ENCODE measurements around the gene TRAPPC13.
"Not testable (repeated sequence)": the region's sequence is repeated elsewhere in the genome, so short reads cannot be mapped to it uniquely, and the experiment has no call there.

TRAPPC13 gene, protein sequence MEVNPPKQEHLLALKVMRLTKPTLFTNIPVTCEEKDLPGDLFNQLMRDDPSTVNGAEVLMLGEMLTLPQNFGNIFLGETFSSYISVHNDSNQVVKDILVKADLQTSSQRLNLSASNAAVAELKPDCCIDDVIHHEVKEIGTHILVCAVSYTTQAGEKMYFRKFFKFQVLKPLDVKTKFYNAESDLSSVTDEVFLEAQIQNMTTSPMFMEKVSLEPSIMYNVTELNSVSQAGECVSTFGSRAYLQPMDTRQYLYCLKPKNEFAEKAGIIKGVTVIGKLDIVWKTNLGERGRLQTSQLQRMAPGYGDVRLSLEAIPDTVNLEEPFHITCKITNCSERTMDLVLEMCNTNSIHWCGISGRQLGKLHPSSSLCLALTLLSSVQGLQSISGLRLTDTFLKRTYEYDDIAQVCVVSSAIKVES

DNA sequence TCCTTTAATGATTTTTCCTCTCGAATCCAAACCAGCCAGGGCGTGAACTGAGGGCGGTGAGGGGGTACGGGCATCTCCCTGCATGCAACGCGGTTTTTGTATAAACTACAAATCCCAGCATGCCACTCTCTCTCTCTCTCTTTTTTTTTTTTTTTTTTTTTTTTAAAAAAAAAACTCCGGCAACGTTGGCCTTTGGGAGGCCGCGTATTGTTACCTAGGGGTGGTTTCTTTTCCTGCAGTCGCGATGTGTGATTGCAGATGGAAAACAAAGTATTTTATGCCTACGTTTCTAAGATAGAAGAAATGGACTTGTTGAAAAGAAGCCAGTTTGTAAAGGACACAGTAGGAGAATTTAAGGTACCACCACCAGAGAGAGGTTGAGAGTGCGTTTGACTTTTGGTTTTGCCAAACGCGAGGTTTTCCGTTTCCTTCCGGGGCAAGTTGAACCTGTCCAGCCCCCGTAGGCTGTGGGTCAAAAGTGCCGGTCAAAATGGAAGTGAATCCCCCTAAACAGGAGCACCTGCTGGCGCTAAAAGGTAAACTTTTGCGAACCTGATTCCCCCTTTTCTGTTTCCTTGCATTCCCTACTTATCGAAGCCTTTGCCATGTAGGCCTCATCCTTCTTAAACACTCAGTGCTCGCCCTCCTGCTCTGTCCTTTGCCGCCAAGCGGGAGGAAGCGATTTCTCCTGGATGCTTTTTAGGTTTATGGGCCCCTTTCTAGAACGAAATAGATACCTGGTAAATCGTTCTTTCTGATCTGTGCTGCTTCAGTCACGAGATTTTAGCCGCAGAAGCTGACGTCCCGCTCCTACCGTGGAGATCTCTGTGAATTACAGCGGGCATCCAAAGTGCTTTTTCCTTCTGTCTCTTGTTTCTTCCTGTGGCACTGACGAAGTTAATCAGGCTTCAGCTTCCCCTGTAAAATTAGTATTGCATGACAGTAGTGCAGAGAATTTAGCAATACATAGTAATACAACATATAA, at the start of gene TRAPPC13, which contains the start of gene SHLD3:
TSS of gene TRAPPC13 (plus strand) at position 457 of the 985 bp plus-strand sequence. CDS start at position 491, 34 bp downstream.
TSS of gene SHLD3 (plus strand) at position 457 of the 985 bp plus-strand sequence. CDS start 4,561 bp downstream, outside the sequence.
- peak; percentile 91 for DNase-seq (ENCODE audit: low spot score)

DNA sequence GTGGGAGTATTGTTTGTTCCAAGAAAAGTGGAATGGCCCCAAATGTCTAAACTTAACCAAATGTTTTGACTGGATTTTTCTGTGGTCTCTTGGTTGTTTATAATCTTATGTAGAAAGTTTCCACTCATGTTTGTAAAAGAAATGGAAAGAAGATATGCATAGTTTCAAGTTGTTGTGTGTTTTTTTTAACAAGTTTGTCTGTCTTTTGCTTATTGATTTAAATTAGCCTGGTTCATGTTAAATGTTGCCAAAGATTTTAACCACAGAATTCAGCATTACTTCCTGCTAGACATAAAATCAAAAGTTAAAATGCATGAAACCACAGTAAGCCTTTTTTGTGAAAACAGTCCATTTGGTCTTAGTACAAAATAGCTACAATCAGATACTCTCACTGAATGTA, 47.7 kb upstream of the TRAPPC13 start:
- DNase-seq (ENCODE audit: low spot score): no peak

DNA sequence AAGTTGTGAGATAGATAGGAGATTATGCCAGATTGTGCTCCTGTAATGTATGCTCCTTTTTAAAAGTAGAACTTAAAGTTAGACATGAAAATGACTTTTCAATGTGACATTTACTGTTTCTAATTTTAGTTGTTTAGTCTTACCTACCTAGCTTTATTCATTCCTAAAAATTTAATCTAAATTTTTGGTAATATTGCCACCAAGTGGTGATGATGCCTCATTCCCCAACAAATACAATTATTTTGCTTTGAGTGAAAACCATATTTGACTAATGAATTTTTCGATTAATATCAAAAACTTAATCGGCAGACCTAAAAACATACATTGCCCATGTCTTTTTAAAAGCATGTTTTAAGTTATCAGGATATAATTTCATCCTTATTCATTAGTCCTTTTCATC, 36.1 kb upstream of the TRAPPC13 start:
- no peak for DNase-seq (ENCODE audit: low spot score)

DNA sequence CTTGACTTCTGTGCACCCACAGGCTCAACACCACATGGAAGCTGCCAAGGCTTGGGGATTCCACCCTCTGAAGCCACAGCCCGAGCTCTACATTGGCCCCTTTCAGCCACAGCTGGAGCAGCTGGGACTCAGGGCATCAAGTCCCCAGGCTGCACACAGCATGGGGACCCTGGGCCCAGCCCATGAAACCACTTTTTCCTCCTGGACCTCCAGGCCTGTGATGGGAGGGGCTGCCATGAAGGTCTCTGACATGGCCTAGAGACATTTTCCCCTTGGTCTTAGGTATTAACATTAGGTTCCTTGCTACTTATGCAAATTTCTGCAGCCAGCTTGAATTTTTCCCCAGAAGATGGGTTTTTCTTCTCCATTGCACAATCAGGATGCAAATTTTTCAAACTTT, 23.1 kb upstream of the TRAPPC13 start:
- DNase-seq (ENCODE audit: low spot score): not testable (repeated sequence)

DNA sequence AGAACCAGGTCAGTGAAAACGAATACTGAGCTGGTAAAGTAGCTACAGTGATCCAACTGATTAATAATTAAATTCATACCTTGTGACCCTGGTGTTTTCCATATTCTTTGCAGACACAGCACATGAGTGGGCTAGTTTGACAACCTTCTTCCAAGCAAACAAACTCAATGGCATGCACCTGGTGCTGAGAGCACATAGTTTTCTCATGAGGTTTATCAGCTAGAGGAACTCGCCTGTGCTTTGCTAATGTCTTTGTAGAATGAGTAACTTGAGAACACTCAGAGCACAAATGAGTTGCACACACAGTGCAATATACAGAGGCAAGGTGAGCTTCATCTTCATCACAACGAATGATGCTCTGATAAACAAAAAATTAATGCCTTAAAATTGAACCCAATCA, 13.3 kb upstream of the TRAPPC13 start:
- no peak for DNase-seq (ENCODE audit: low spot score)

DNA sequence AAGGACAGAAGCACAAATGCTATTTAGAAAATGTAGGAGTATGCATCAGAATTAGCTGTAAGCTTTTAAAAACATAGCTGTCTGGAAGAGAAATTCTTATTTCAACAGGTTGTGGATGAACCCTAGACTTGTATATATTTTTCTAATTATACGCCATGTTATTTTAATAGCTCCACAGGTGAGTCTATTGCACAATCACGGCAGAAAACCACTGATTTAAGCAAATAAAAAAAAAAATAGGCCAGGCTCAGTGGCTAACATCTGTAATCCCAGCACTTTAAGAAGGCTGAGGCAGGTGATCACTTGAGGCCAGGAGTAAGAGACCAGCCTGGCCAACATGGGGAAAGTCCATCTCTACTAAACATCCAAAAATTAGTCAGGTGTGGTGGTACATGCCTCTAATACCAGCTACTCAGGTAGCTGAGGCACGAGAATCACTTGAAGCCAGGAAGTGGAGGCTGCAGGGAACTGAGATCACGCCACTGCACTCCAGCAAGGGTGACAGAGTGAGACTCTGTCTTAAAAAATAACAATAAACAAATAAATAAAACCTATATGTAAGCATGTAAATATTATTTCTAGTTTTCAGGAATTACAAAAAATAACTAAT, 12.4 kb upstream of the TRAPPC13 start:
- no peak for DNase-seq (ENCODE audit: low spot score)

DNA sequence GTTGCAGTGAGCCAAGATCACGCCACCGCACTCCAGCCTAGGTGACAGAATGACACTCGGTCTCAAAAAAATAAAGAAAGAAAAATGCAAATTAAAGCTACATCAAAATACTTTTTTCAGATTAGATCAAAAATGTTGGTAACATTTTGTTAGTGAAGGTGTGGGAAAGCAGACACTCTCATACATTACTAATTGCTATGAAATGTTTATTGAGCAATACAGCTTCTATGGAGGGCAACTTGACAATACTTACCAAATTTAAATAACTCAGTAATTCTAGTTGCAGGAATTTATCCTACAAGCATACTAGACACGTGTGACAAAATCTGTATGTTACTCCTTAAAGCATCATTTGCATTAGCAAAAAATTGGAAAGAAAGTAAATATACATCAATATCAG, 4.8 kb upstream of the TRAPPC13 start:
- no peak for DNase-seq (ENCODE audit: low spot score)

DNA sequence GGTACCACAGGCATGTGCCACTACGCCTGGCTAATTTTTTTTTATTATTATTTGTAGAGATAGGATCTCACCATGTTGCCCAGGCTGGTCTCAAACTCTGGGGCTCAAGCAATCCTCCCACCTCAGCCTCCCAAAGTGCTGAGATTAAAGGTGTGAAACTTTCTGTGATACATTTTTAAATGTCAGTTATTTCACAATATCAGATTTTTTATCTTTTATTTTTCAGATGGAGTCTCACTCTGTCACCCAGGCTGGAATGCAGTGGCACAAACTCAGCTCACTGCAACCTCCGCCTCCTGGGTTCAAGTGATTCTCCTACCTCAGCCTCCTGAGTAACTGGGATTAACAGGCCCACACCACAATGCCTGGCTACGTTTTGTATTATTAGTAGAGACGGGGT, 2.9 kb upstream of the TRAPPC13 start:
- not testable (repeated sequence) for DNase-seq (ENCODE audit: low spot score)

DNA sequence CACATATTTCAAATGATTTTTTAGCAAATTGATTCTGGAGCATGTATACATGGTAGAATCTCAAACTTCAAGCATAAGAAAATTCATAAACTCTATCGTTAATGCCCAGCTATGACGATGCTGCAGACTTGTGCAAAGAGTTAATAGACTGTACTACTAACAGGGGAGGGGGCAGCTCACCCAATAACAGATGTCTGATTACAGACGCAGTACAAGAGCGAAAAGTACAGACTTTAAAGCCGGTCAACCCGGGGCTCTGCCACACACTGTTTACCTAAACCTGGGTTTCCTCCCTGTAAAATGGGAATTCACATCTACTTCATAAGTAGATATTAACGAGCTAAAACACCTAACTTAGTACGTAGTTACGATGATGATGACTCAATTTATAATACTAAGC, 1.3 kb upstream of the TRAPPC13 start:
- no peak for DNase-seq (ENCODE audit: low spot score)

DNA sequence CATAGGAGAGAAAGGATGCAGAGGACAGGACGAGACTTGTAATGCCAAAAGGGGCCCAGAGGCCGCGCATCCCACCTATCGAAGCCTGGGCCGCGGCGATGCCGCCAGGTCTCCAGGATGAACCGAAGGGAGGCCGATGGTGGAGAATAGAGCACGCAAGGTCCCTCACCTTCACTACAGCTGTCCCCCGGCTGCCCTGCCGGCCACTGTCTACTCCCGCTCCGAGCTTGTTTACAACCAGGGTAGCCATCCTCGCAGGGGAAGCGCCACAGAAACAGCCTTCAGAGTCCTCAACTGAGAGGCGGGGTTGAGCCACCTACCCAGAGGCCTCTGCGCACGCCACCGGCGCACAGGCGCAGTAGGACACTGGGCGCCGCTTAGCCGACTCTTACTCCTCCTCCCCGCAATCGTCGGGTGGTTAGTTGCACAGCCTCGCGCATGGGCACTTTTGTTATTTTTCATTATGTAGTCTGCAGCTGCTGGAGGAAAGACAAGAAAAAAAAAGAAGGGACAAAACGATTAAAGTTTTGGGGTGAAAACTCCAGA, 729 bp upstream of the TRAPPC13 start, which contains the start of gene TRIM23:
TSS of gene TRIM23 (minus strand) at position 309 of the 546 bp plus-strand sequence. CDS start at position 250, 59 bp downstream.
- peak; percentile 97 for DNase-seq (ENCODE audit: low spot score)

DNA sequence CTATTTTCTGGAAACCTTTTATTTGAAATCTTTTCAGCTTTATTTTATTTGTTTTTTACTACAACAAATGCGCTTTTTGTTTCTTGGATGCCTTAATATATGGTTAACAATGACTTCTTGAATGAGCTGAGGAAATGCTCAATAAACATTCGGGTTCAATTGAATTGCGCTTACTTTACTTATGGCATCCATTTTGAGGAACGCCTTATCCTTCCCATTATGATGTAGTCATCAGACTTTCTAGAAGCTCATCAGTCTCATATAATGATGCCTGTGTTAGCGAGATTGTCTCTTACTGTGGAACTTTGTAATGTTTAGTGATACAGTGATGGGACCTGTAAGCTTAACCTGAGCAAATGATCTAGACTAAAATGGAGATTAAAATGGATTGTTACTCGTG, 916 bp downstream of the TRAPPC13 start:
- no peak for DNase-seq (ENCODE audit: low spot score)

DNA sequence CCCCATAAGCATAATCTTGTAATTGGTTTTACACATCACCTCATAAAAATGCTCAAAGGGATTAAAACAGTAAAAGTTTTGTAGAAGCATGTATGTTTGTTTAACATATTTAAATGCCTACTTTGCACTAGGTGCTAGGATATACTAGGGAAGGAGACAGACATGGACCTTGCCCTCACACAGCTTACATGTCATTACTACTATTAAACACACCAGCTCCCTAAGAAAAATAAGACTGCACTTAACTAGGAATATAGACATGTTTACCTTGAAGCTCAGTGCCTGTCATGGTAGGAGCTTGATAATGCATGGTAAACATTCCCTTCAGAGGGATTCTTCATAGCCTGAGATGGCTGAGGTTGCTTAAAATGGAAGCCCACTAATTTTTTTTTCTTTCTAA, 6.2 kb downstream of the TRAPPC13 start:
- DNase-seq (ENCODE audit: low spot score): no peak

DNA sequence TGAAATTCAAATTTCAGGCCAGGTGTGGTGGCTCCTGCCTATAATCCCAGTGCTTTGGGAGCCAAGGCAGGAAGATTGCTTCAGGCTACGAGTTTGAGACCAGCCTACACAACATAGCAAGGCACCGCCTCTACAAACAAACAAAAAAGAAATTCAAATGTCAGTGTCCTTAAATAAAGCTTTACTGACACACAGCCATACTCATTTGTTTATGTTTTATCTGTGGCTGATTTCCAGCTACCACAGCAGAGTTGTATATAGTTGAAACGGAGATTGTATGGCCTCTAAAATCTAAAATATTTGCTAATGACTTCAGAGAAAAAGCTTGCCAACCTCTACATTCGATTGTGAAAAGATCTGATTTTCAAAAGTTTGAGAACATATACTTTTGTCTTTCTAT, 15.4 kb downstream of the TRAPPC13 start:
- DNase-seq (ENCODE audit: low spot score): no peak

DNA sequence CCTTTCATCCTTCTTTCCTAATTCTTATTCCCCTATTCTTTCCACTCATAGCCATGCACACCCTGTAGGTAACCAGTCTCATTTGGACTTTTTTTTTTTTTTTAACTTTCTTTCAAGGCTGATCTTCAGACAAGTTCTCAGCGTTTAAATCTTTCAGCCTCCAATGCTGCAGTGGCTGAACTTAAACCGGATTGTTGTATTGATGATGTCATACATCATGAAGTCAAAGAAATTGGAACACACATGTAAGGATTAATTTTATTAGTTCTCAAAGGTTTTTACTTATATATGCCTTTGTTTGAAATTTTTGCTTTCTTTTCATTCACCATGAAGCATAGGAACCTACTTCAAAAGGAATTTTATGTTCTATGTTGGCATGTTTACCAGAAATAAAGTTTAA, 22.1 kb downstream of the TRAPPC13 start:
- no peak for DNase-seq (ENCODE audit: low spot score)

DNA sequence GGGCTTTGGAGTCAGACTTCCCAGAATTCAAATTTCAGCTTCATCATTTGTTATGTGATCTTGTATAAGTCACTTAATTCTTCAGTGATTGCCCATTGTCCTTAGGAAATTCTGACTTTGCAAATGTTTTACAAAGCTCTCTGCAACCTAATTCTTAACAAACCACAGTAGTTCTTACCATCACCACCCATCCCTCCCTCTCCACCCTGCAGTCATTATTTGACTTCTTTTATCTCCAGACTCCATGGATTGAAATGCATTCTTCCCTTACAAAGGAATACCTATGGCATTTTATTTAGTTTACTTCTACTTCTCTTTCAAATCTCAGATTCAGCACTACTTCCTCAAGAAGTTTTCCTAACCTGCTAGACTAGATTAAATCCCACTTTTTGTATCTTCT, 23.1 kb downstream of the TRAPPC13 start:
- DNase-seq (ENCODE audit: low spot score): no peak

DNA sequence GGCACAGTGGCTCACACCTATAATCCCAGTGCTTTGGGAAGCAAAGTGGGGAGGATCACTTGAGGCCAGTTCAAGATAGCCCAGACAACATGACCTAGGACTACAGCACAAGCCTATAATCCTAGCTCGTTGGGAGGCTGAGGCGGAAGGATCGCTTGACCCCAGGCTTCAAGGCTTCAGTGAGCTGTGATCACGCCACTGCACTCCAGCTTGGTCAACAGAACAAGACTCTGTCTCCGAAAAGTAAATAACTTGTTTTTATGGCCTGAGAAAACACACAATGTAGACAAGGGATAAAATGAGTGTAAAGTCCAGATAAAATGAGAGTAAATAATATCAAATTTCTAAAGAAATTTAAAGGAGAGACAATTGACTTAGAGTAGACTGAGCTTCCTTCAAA, 26.3 kb downstream of the TRAPPC13 start:
- DNase-seq (ENCODE audit: low spot score): no peak

DNA sequence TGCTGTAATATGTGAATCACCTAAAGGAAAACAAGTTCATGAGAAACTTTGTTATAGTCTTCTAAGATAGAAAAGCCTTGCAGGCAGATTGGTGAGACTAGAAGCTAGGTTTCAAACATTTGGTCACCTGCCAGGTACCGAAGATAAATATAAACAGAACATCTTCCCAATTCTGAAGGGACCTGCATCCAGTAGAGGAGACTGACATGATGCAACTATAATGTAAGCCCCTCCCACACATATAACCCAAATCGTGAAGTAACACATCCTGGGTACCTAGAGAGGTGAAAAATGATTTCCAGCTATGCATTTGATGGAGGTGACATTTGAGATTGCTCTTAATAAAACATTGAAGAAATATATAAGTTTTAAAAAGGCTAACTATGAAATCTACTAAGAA, 29.9 kb downstream of the TRAPPC13 start:
- no peak for DNase-seq (ENCODE audit: low spot score)

DNA sequence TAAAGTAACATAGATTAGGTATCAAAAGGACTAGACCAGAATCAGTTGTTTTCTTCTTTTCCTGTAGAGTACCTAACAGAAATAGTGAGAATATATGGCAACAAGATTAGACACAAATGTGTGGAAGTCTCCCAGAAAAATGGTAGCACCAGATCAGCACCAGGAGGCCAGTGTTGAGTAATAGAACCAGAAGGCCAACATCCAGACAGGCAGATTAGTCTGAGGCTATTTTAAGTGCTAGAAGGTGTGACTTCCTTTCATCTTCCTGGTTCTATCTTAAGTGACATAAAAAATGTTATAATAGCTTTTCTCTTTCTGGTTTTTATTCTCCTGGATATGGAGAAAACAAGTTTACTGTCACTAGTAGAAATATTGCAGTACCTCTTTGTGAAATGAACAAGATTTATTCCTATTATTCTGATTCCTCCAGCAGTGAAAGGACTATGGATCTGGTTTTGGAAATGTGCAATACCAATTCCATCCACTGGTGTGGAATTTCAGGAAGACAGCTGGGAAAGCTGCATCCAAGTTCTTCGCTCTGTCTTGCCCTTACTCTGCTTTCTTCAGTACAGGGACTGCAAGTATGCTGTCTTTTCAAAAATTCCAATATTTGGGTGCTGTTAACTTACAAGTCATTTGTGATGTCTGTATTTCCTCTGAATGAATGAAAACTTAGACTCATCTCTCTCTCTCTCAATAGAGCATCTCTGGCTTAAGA, 39.1 kb downstream of the TRAPPC13 start:
- DNase-seq (ENCODE audit: low spot score): peak; percentile 11

DNA sequence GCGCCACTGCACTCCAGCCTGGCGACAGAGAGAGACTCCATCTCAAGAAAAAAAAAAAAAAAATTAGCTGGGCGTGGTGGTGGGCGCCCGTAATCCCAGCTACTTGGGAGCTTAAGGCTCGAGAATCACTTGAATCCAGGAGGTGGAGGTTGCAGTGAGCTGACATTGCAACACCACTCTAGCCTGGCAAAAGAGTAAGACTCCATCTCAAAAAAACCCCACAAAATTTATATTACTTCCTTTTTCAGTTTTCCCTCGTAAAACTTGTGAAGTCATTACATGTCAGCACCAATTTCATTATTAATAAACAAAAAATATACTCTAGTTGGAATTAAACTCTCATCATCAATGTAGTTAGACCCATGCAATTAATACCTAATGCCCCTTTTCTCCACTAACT, 43.9 kb downstream of the TRAPPC13 start:
- DNase-seq (ENCODE audit: low spot score): no peak

DNA sequence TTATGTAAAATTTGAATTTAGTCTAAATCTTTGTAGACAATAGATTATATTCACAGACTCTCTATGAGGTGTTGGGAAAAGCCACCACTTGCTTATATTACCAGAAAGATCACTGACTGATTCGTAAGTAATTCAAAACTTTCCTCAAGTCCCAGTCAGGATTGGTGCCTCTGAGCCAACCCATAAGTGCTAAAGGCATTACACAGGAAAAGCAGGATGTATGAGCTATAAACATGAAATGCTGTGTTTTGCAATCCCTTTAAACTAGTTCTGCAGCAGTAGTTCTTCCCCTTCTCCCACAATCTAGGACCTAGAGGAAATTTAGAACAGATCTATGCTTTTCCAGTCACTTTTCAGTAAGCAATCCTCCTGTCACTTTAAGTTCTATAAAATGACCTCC, 48.0 kb downstream of the TRAPPC13 start:
- DNase-seq (ENCODE audit: low spot score): no peak

DNA sequence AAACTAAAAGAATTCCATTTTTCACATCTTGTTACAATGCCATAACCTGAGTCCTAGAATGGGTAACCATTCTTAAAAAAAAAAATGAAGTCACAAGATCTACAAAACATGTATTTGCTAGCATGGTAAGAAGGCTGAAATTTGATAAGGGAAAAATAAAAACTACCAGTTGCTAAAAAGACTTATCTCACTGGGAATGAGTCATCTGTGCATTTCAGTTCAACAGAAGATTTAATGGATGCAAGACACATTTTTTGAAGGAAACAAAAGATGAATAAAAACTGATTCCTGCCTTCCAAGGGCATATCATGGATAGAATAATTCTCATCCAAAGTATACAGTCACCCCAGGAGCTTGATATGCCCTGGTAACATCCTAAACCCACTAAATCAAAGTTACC, 49.9 kb downstream of the TRAPPC13 start:
- DNase-seq (ENCODE audit: low spot score): no peak

Measured in LoVo (cell line).